Bone marrow (tissue), 2 donors: ENCODE results near the gene TEKT5.

Source experiments
- DNase-seq, 2 donors: peaks; one replicate each; lab custom pipeline; 2025; lab: John Stamatoyannopoulos, UW

Gene TEKT5

GRCh38 chr16:10608687-10609401 lies 85.9 kb downstream of the TEKT5 start:
- DNase-seq: no peak

GRCh38 chr16:10607157-10607556 lies 87.6 kb downstream of the TEKT5 start:
- no peak for DNase-seq

- no peak for DNase-seq
Measured at GRCh38 chr16:10606607-10607006, 88.1 kb downstream of the TEKT5 start.

GRCh38 chr16:10605636-10606035 lies 89.1 kb downstream of the TEKT5 start:
- no peak for DNase-seq

- DNase-seq: no peak
Measured at GRCh38 chr16:10601444-10602408, 93.0 kb downstream of the TEKT5 start.

- DNase-seq: no peak
Measured at GRCh38 chr16:10600782-10601443, 93.8 kb downstream of the TEKT5 start.

- DNase-seq: no peak
Measured at GRCh38 chr16:10599626-10600025, 95.1 kb downstream of the TEKT5 start.

GRCh38 chr16:10598157-10598556 lies 96.6 kb downstream of the TEKT5 start:
- DNase-seq: no peak

GRCh38 chr16:10597187-10597601 lies 97.5 kb downstream of the TEKT5 start:
- DNase-seq: no peak

- no peak for DNase-seq
Measured at GRCh38 chr16:10594312-10594950, 100.3 kb downstream of the TEKT5 start.

GRCh38 chr16:10592611-10593010 lies 102.1 kb downstream of the TEKT5 start:
- DNase-seq: no peak

- DNase-seq: no peak
Measured at GRCh38 chr16:10590342-10590741, 104.4 kb downstream of the TEKT5 start.

- DNase-seq: no peak
Measured at GRCh38 chr16:10589109-10589508, 105.6 kb downstream of the TEKT5 start.

- no peak for DNase-seq
Measured at GRCh38 chr16:10587622-10588021, 107.1 kb downstream of the TEKT5 start.

- DNase-seq: no peak
Measured at GRCh38 chr16:10584981-10585438, 109.7 kb downstream of the TEKT5 start.

- DNase-seq: no peak
Measured at GRCh38 chr16:10583269-10583668, 111.5 kb downstream of the TEKT5 start.

GRCh38 chr16:10581507-10581906 lies 113.2 kb downstream of the TEKT5 start:
- DNase-seq: no peak

GRCh38 chr16:10580883-10581247 lies 113.9 kb downstream of the TEKT5 start:
- no peak for DNase-seq

- peak in 1 of 2 donors; percentile 22 for DNase-seq
Measured at GRCh38 chr16:10579965-10580882, 114.5 kb downstream of the TEKT5 start, which contains the start of gene EMP2. EMP2 (minus strand) TSS chr16:10580598; CDS start chr16:10547617, 32,981 bp downstream.

- DNase-seq: no peak
Measured at GRCh38 chr16:10579575-10579964, 115.2 kb downstream of the TEKT5 start.
